NT2/D1 (cell line): ENCODE data around the gene ANXA8L1.
"Not testable (repeated sequence)": the region's sequence is repeated elsewhere in the genome, so short reads cannot be mapped to it uniquely, and the experiment has no call there.

Source experiments
- DNase-seq: peaks from one replicate; pipeline ENCODE4 v3.0.0-alpha.2; 2011; ENCODE audit warnings: low read depth, low spot score
- H3K27me3 ChIP-seq: 2 replicates; pipeline ENCODE4 v1.6.0; 2011; ENCODE audit warnings: mild to moderate bottlenecking; ENCODE audit not compliant: insufficient read length, insufficient read depth
- H3K36me3 ChIP-seq: 2 replicates; pipeline ENCODE4 v1.6.1; 2011; ENCODE audit warnings: mild to moderate bottlenecking, low read length, mixed read lengths; ENCODE audit not compliant: insufficient read depth, insufficient read length
- H3K4me1 ChIP-seq: 2 replicates; pipeline ENCODE4 v1.5.1; 2011; ENCODE audit not compliant: insufficient read depth, insufficient read length
- H3K4me3 ChIP-seq: 2 replicates; pipeline ENCODE4 v1.5.1; 2011; ENCODE audit warnings: low read depth; ENCODE audit not compliant: insufficient read length
- H3K9ac ChIP-seq: 2 replicates; pipeline ENCODE4 v1.6.0; 2011; ENCODE audit warnings: low read depth; ENCODE audit not compliant: insufficient read length
- H3K9me3 ChIP-seq: 2 replicates; pipeline ENCODE4 v1.5.1; 2011; ENCODE audit warnings: mild to moderate bottlenecking, low read length; ENCODE audit not compliant: insufficient read depth
- SUZ12 ChIP-seq: IDR thresholded peaks from 2 replicates; pipeline ENCODE4 v1.6.1; 2011; ENCODE audit not compliant: insufficient read length, insufficient read depth; ENCODE audit errors: extremely low read depth
- YY1 ChIP-seq: IDR thresholded peaks from 2 replicates; pipeline ENCODE4 v1.6.1; 2011; ENCODE audit not compliant: insufficient read length, insufficient read depth
- ZNF274 ChIP-seq: IDR thresholded peaks from 2 replicates; pipeline ENCODE4 v1.6.1; 2011; ENCODE audit warnings: mild to moderate bottlenecking, low read depth, low read length

Gene ANXA8L1, protein sequence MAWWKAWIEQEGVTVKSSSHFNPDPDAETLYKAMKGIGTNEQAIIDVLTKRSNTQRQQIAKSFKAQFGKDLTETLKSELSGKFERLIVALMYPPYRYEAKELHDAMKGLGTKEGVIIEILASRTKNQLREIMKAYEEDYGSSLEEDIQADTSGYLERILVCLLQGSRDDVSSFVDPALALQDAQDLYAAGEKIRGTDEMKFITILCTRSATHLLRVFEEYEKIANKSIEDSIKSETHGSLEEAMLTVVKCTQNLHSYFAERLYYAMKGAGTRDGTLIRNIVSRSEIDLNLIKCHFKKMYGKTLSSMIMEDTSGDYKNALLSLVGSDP

DNA sequence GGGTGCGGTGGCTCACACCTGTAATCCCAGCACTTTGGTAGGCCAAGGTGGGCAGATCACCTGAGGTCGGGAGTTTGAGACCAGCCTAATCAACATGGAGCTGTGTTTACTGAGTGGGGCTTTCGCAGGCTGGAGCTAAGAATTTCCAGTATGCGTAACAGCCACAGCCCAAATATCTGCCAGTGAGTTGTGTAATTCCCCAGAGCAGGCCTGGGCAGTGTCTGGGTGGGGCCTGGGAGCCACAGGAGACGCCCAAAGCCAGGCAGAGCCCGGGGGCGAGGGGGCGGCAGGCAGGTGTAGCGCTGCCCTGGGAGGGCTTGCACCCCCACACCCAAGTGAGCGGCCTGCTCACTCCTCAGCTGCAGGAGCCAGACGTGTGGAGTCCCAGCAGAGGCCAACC lies at the start of gene ANXA8L1:
TSS of gene ANXA8L1 (plus strand) at position 371 of the 400 bp plus-strand sequence. CDS start 76 bp downstream, outside the sequence.
- not testable (repeated sequence) for H3K27me3 ChIP-seq, H3K9ac ChIP-seq, H3K4me1 ChIP-seq, H3K9me3 ChIP-seq, H3K4me3 ChIP-seq, DNase-seq, H3K36me3 ChIP-seq

DNA sequence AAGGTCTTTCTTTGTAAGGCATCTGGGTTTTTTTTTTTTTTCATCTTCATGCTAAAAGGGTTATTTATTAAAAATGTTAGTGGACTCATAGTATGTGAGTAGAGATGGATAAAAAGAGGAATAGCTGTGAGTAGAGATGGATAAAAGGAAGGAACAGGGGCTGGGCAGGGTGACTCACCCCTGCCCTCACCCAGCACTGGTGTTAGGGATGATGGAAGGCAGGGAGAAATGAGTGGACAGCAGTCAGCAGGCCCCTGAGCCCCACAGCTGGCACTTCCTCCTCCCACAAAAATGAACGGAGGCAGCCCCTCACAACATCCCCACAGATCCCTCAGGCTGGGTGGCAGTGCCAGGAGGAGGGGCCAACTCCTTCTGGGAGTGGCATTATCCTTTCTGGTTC lies 49.5 kb upstream of the ANXA8L1 start:
- H3K27me3 ChIP-seq = peaks cover 4% of the 10 kb centered on the region
- H3K4me1 ChIP-seq = peaks cover 10% of the 10 kb centered on the region
- TF ChIP-seq SUZ12 = no peak
- TF ChIP-seq ZNF274 = no peak
- TF ChIP-seq YY1 = no peak
- no peaks in the 10 kb centered on the region for H3K9me3 ChIP-seq
- DNase-seq = no peak
- H3K9ac ChIP-seq = no peak overlapping the region
- H3K4me3 ChIP-seq = no peak overlapping the region
- H3K36me3 ChIP-seq = no peaks in the 10 kb centered on the region

DNA sequence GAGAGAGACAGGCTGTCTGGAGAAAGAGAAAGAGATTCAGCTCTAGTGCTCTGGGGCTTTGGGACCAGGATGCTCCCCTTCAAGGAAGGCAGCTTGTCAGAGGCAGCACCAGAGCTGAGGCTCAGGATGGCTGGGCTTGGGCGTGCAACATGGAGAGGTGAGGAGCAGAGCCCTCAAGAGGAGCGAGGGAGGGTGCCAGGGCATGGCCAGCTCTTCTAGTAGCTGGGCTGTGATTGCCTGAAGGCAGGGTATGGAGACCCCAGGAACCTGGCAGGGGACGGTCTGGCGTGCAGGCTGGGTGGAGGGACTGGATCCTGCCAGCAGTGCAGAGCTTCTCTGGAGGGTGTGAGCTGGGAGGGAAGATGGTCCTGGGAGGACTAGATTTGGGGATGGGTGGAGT lies 48.6 kb upstream of the ANXA8L1 start:
- TF ChIP-seq YY1 (no peak), SUZ12 (no peak), ZNF274 (no peak)
- Histone ChIP-seq H3K4me3 (no peak overlapping the region), H3K9ac (no peak overlapping the region), H3K9me3 (no peaks in the 10 kb centered on the region), H3K4me1 (peaks cover 10% of the 10 kb centered on the region), H3K36me3 (no peaks in the 10 kb centered on the region), H3K27me3 (peaks cover 5% of the 10 kb centered on the region)
- no peak for DNase-seq

DNA sequence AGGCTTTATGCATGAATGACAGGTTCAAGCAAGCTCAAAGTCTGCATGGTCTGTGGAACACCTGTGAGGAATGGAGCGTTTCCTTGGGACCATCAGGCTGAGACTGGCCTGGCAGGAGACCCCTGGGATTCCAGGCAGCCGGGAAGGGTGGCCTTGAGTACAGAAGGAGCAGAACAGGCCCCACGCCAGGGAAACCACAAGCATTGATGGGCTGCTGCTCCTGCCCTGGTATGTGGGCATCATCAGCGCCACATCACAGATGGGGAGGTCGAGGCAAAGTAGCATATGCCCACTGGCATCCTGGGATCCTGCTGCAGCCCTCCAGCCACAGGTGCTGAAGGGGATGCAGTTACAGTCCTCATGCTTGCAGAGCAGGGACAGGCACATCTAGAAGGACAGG lies 47.9 kb upstream of the ANXA8L1 start:
- Histone ChIP-seq H3K4me3 (no peak overlapping the region), H3K27me3 (peaks cover 7% of the 10 kb centered on the region), H3K4me1 (peaks cover 10% of the 10 kb centered on the region), H3K9me3 (no peaks in the 10 kb centered on the region), H3K36me3 (no peaks in the 10 kb centered on the region), H3K9ac (no peak overlapping the region)
- TF ChIP-seq SUZ12 = no peak
- TF ChIP-seq YY1 = no peak
- TF ChIP-seq ZNF274 = no peak
- DNase-seq = no peak

DNA sequence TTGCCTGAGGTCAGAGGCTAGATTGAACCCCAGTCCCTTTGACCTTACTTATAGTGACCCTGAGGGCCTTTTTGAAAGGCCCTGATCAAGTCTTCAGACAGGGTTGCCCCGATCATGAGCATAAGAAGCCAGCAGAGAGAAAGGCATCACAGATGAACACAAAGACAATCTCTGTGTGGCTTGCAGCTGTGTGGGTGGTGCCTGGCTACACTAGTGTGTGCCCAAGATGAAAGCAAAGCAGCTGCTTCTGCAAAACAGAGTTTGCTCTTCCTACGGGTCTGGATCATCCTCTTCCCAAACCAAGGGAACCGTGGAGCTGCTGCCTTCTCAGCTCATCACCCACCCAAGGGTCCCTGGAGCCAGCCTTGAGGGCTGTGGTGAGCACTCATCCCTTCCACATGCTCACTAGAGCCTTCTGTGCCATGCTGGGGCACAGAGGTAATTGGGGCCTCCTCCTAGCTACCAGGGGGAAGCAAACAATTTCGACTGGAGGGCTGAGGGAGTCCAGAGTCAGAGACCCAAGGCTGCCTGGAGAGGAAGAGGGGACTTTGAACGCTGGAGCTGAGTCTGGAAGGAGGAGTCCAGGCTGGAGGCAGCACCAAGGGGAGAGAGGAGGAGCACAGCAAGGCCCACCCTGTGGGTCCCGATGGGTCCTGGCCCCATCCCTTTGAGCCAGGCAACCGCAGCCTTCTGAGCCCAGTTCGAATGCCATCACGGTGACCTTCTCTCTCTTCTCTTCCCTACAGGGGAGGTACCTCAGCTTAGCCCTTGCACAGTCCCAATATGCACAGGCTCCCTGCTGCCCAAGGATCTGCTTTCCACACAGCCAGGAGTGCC lies 46.5 kb upstream of the ANXA8L1 start:
- H3K36me3 ChIP-seq = no peaks in the 10 kb centered on the region
- TF ChIP-seq SUZ12 (no peak), ZNF274 (no peak), YY1 (no peak)
- H3K27me3 ChIP-seq = peaks cover 7% of the 10 kb centered on the region
- no peaks in the 10 kb centered on the region for H3K9me3 ChIP-seq
- DNase-seq = no peak
- peaks cover 10% of the 10 kb centered on the region for H3K4me1 ChIP-seq
- H3K4me3 ChIP-seq = no peak overlapping the region
- H3K9ac ChIP-seq = no peak overlapping the region

DNA sequence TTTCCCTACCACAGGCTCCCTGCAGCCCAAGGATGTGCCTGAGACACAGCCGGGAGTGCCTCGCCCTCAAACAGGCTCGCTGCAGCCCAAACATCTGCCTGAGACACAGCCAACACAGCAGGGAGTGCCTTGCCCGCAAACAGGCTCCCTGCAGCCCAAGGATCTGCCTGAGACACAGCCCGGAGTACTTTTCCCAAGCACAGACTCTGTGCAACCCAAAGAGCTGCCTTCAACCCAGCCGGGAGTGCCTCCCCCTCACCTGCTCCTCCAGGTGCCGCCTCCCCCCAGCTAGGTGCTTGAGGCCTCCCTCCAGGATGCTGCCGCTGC lies 45.9 kb upstream of the ANXA8L1 start:
- no peak for TF ChIP-seq ZNF274
- TF ChIP-seq SUZ12 = no peak
- no peak for TF ChIP-seq YY1
- no peaks in the 10 kb centered on the region for H3K9me3 ChIP-seq
- no peak overlapping the region for H3K9ac ChIP-seq
- no peak overlapping the region for H3K4me3 ChIP-seq
- peaks cover 7% of the 10 kb centered on the region for H3K27me3 ChIP-seq
- H3K36me3 ChIP-seq = no peaks in the 10 kb centered on the region
- H3K4me1 ChIP-seq = peaks cover 10% of the 10 kb centered on the region
- DNase-seq = no peak

DNA sequence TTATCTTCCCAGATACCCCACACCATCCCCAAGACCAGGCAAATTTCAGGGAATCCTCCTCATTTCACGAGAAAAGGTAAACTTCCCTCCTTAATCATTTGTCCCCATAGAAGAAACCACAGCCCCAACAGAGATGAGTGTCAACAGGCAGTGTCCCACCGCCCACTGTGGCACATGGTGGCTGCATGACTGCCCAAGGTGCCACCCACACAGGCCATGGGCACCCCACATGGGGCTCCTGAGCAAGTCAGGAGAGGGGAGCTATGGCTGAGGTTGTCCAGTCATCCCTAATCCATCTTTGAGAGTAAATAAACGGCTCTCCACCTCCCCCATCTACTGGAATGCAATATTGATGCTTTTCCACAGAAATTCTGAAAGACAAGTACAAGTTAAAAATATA lies 44.7 kb upstream of the ANXA8L1 start:
- Histone ChIP-seq H3K4me3 (no peak overlapping the region), H3K4me1 (peaks cover 10% of the 10 kb centered on the region), H3K9ac (no peak overlapping the region), H3K36me3 (no peaks in the 10 kb centered on the region), H3K9me3 (no peaks in the 10 kb centered on the region), H3K27me3 (peaks cover 7% of the 10 kb centered on the region)
- no peak for DNase-seq
- no peak for TF ChIP-seq SUZ12
- no peak for TF ChIP-seq ZNF274
- no peak for TF ChIP-seq YY1

DNA sequence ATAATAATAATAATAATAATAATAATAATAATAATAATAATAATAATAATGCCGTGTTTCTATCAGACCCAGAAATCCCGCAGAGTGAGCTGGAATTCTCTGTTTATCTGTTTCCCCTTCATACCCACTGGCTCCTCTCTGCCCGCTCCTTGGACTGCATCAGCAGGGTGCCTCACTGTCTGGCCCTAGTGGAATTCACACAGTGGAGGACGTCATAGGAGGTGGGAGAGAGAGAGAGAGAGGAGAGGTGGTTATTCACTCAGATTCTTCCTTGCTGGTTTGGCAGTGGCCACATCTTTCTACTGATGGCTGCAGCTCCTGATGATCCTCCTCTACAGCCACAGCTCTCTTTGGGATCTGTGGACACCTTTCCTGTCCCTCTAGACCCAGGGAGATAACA lies 10.1 kb upstream of the ANXA8L1 start:
- H3K9ac ChIP-seq, H3K4me3 ChIP-seq, H3K9me3 ChIP-seq, H3K27me3 ChIP-seq, DNase-seq, H3K4me1 ChIP-seq, H3K36me3 ChIP-seq: not testable (repeated sequence)

DNA sequence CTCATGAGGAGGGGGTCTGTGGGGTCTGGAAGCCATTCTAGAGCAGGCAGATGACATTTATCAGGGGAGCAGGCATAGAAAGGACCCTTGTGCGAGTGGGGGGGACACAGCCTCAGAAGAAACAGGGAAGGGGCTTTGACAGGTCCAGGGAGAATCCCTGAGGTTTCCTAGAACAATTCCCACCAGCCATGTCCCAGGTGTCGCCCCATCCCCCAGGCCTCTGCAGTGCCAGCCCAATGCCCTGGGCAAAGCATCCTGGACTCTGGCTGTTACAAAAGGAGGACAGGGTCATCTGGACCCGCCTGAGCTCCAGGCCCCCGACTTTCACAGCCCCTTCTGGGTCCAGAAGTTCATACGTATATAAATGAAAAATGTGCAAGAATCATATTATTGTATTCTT lies 8.4 kb upstream of the ANXA8L1 start:
- H3K4me3 ChIP-seq, H3K9me3 ChIP-seq, H3K4me1 ChIP-seq, H3K36me3 ChIP-seq, H3K27me3 ChIP-seq, H3K9ac ChIP-seq, DNase-seq: not testable (repeated sequence)

DNA sequence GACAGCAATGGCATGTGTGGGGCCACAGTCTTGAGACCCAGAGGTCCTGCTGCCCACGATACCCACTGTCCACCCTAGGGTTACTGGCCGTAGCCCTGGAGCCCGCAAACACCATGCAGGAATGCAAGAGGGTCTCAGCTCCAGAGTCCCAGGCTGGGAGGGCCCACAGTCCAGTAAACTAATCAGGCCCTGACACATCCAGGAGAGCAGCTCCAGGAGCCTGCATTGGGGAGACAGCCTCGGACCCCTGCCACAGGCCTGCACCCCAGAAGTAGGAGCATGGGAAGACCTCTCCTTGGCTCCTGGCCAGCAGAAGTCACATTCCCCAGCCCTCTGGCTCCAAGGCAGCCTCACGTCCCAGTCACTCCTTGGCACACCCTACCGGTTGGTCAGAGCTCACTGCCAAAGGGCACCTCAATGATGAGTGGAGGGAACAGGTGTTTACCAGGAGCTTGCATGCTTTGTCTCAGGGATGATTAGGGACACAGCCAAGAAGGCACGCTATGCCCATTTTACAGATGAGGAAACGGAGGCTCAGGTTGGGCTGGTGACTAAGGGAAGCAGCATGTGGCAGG lies 7.8 kb upstream of the ANXA8L1 start:
- H3K4me1 ChIP-seq, H3K9me3 ChIP-seq, H3K27me3 ChIP-seq, H3K36me3 ChIP-seq, DNase-seq, H3K4me3 ChIP-seq, H3K9ac ChIP-seq: not testable (repeated sequence)
